Measurements from ENCODE around the gene PRRX1.

DNA sequence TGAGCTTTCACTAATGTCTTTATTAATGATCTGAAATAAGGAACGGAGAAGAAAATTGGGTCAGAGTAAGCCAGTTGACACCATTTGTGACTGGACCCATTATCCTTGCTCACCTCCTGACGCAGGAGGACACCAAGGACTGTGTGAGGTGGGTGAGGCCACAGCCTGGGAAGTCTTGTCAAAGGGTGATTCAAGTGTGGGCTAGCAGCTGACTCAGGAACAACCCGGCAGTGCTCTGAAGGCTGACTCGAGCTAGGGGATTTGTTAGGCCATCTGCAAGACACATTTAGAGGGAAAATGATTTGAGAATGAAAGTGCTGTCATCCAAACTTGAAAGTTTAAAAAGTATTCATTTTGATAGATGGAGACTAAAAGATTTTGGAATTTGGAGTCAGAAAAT, 21.2 kb downstream of the PRRX1 start:
- TF ChIP-seq, protein P1, sequence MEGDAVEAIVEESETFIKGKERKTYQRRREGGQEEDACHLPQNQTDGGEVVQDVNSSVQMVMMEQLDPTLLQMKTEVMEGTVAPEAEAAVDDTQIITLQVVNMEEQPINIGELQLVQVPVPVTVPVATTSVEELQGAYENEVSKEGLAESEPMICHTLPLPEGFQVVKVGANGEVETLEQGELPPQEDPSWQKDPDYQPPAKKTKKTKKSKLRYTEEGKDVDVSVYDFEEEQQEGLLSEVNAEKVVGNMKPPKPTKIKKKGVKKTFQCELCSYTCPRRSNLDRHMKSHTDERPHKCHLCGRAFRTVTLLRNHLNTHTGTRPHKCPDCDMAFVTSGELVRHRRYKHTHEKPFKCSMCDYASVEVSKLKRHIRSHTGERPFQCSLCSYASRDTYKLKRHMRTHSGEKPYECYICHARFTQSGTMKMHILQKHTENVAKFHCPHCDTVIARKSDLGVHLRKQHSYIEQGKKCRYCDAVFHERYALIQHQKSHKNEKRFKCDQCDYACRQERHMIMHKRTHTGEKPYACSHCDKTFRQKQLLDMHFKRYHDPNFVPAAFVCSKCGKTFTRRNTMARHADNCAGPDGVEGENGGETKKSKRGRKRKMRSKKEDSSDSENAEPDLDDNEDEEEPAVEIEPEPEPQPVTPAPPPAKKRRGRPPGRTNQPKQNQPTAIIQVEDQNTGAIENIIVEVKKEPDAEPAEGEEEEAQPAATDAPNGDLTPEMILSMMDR (IDR thresholded peaks at IDR 0.05), result no peak
- no peak for TF ChIP-seq POLR2A (IDR thresholded peaks at IDR 0.05)

Measured in Peyer's patch (tissue), 4 donors.